GM19025 (cell line): ENCODE measurements around the gene ABLIM2.

Experiments used
- ATAC-seq: cut with Tn5 transposase; IDR thresholded peaks from one replicate; pipeline ENCODE4 v1.9.1; 2021; ENCODE audit warnings: mild to moderate bottlenecking, low read depth, moderate library complexity; ENCODE audit not compliant: unreplicated experiment

ABLIM2 gene

DNA sequence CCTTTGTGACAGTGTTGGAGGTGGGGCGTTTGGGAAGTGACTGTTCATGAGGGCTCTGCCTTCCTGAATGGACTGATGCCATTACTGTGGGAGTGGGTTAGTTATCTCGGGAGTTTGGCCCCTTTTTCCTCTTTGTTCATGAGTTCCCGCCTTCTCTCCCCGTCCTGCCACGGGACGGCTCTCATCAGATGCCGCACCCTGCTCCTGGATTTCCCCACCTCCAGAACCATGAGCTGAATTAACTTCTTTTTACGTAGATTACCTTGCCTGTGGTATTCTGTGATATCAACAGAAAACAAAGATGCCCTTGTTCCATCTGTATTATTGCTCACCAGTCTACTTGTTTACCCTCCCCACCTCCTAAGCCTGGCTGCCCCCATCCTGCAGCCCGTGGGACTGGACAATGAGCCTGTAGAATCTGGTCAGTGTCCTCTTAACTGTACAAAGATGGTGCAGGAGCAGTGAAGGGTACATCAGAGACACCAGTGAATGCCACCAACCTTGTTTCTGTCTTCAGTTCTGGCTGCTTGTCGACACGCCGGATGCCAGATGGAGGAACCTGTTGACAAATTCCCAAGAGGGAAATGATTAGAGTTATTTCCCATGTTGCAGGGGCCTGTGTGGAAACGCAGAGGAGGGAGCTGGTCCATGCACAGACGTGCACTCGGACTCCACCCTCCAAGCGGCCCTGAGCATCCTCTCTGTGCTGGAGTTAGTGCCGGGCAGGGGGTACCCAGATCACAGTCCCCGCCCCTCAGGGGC, 104.7 kb downstream of the ABLIM2 start:
- no peak for ATAC-seq

DNA sequence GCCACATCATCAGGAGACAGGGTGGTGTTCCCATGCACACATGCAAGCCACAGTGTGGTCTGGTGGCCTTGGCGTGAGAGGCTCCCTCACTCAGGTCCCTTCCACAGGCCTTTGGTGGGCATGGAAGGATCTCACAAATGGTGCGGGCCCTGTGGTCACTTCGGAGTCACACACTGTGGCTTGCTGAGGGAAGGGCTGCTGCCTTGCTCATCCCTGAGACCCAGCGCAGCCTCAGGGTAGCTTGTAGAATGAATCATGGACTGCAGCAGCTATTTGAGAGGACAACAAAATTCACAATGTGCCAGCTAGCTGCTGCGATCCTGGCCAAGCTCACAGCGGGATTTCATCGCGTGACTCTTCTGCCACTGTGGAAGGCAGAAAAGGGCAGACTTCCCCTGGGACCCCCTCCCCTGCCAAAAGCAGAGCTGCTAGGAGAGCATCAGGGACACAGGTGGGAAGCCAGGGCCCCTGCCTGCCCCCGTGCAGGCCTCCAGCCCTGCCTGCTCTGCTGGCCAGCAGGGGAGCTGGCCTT, 106.4 kb downstream of the ABLIM2 start:
- ATAC-seq: no peak

DNA sequence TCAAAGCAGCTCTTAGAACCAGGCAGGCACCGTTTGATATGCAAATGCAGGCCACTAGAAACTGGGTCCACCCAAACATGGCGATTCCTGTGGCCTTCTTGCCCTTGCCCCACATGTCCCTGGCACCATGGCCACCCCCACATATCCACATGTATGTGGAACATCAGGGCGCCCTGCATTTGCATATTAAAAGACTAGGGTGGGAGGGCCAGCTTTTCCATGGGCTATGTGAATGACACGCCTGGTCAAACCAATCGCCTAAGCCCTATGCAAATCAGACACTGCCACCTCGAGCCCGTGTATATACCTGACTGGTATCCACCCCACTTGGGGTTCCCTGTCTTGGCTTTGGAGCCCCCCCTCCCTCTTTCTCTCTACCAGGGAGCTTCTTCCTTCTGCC, 107.0 kb downstream of the ABLIM2 start:
- ATAC-seq: no peak

DNA sequence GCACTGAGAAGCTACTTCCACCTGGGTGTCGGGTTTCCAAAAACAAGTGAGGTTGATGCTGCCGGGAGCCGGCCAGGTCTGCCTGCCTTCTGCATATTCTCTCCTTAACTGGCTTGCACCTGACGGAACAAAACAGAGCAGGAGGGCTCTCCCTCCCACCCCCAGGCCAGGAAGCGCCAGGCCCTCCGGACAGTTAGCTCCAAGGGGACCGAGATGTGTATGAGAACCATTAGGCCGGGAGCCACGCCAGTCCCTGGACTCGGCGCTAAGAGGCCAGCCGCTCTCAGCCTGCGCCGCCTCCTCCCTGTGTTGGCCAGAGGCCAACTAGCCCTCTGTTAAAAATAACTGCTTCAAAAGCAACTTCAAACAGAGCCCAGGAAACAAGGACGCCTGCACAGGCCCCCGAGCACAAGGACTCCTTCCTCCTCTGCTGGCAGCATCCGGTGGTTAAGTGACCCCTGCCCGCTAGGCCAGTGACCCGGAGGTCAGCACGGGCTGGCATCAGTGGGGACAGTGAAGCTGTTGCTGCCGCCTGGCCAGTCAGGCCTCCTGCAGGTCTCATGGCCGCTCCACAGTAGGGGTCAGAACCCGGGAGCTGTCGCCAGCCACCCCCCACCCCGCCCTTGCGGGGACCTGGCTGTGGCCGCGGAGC, 107.9 kb downstream of the ABLIM2 start:
- ATAC-seq: no peak

GRCh38 chr4:8050180-8050554, 108.4 kb downstream of the ABLIM2 start:
- ATAC-seq: no peak

GRCh38 chr4:8048856-8049676, 109.5 kb downstream of the ABLIM2 start:
- no peak for ATAC-seq

GRCh38 chr4:8047837-8048678, 110.6 kb downstream of the ABLIM2 start:
- ATAC-seq: no peak

DNA sequence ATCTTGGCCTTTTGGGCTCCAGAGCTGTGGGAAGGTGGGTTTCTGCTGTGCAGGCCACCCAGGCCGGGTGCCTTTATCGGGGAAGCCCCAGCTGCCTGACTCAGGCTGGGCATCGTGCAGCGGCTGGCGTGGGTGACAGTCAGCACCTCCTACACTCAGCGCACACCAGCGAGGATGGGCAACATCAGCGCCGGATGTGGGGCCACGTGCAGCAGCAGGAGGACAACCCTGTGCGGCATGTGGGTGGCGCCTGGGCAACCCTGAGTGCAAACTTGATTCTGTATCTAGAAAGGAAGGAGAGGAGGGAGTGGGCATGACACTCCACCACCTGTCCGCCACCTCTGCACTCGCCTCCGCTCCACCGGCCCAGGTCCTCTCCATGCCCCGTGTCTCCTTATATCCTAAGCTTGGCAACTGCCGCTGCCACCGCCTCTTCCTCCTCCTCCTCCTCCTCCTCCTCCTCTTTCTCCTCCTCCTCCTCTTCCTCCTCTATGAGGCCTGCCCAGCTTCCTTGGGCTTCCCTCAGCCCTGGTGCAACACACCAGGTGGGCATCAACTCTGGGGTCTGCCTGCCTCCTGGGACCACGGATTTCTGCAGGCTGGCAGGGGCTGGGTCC, 111.6 kb downstream of the ABLIM2 start:
- no peak for ATAC-seq

DNA sequence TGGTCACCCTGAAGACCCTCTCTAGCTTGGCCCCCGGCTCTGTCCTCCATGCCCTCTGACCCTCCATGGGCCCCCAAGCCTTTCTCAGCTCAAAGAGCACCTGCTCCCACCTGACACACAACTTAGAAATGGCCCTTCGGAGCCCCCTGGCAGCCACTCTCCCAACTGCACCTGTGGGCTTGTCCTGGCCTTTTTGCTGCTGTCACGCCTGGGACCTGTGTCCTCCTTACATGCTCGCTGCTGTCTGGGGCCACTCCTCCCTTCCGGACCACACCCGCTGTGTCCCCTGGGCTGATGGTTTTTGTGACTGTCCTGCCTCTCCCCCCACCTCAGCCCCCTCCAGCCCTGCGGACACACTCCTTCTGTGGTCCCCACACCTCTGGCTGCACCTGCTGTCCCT, 112.7 kb downstream of the ABLIM2 start:
- no peak for ATAC-seq

GRCh38 chr4:8044699-8045098, 113.9 kb downstream of the ABLIM2 start:
- no peak for ATAC-seq

- no peak for ATAC-seq
Observed at GRCh38 chr4:8044244-8044643, 114.4 kb downstream of the ABLIM2 start.

DNA sequence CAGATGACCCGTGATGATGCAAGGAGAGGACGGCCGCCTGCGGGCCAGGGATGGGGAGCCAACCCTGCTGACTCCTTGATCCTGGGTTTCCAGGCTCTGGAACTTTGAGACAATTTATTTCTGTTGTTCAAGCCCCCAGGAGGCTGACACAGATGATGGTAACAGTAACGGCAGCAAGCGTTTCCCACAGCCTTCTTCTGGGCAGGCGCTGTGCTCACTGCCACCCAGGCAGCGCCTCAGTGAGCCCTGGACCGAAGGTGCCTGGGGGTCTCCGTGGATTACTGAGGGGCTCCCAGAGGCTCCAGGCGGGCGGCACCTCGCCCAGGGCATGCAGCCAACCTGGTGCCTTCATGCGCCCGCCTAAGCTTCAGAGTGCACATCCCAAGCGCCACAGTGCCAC, 115.0 kb downstream of the ABLIM2 start:
- no peak for ATAC-seq

GRCh38 chr4:8041868-8042267, 116.7 kb downstream of the ABLIM2 start:
- no peak for ATAC-seq

- ATAC-seq: no peak
Observed at GRCh38 chr4:8041172-8041571, 117.4 kb downstream of the ABLIM2 start.

GRCh38 chr4:8040607-8041006, 118.0 kb downstream of the ABLIM2 start:
- no peak for ATAC-seq

DNA sequence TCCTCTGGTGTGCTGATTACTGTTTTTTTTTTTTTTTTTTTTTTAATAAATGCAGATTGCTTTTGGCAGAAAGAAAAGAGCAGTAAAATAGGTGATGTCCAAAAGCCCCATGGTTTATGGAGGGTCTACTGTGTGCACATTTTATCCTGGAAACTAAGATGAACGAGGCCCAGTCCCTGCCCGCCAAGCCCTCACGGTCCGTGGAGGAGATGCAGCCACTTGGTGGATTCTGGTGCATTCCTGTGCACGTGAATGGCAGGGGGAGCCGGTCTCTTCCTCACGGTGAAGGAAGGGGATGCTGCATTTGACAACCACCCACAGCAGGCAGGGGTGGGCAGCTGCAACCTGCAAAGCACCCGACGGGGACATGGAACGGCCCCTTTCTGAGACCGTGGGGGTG, 118.8 kb downstream of the ABLIM2 start:
- ATAC-seq: no peak

DNA sequence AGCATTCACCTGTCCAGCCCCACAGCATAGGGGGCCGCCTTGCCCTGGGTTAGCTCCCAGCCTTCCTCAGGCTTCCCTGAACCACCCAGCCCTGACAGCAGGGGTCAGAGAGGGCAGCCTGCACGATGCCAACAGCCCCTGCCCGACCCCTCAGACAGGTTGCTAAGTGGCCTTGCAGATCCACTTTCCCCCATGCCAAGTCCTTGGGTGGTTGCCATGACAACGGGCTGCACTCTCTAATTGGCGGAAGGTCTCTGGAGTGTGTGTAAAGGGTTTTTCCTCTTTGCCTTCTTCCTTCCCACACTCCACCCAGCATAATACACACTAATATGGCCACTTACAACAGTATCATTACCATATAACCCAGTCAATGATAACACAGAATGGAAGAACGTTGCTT, 119.3 kb downstream of the ABLIM2 start:
- ATAC-seq: no peak

DNA sequence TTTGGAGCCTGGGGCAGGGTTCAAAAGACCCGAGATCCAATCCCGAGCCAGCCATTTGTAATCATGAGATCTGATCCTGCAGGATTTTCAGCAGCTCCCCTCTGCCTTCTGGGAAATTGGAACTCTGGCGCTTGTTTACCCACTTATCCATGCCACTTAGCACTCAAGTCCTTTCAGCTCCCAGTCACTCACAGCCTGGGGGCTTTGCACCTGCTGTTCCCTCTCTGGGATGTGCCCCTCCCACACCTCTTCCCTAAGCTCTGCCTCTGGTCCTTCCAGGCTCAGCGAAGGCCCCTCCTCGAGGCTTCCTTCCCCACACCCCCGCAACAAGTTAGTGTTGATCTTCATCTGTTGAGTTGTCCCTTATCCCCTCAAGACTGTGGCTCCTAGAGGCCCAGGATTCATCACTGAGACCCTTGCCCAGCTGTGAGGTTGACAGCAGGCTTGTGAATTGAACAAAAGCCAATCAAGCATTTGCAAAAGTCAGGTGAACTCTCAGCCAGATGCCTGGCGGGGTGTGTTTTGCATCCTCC, 119.8 kb downstream of the ABLIM2 start:
- no peak for ATAC-seq

- no peak for ATAC-seq
Observed at GRCh38 chr4:8038083-8038482, 120.5 kb downstream of the ABLIM2 start.
